K562 (cell line): ENCODE data around the gene ABCA7. TPM values are rescaled to one million over a fixed set of nuclear protein-coding genes. Genes with fewer than 3 reads are reported as not detected.

Experiments used
- EGR1 ChIP-seq: fragments of 450-650 bp; conservative IDR thresholded peaks from 2 replicates; pipeline ENCODE4 v1.6.1; 2017; ENCODE audit warnings: mild to moderate bottlenecking
- ELF4 ChIP-seq: fragments of 450-650 bp; formaldehyde crosslinking; IDR thresholded peaks from 2 replicates; pipeline ENCODE4 v1.4.0; 2022; ENCODE audit warnings: missing genetic modification characterization
- FOXK2 ChIP-seq, 2 experiments: fragments of 450-650 bp; IDR thresholded peaks in 1 of 2; conservative IDR thresholded peaks in 1 of 2; 2 replicates each; pipeline ENCODE4 v1.6.1; 2016; ENCODE audit warnings: low read depth in 2 of 2, mild to moderate bottlenecking in 1 of 2
- HMGN3 ChIP-seq: IDR thresholded peaks from 2 replicates; pipeline ENCODE4 v1.6.1; 2011; ENCODE audit warnings: borderline replicate concordance, low read depth, mild to moderate bottlenecking, mixed read lengths, low read length; ENCODE audit not compliant: insufficient read length; ENCODE audit errors: extremely low read depth
- IRF2 ChIP-seq: sonication (generic); formaldehyde crosslinking; IDR thresholded peaks from 2 replicates; pipeline ENCODE4 v1.8.1; 2022; ENCODE audit warnings: mild to moderate bottlenecking, missing genetic modification reagents
- SRF ChIP-seq, 2 experiments: fragments of 250-450, 450-650 bp in 1 of 2; sonication (Bioruptor Pico) in 1 of 2; sonication (generic) in 1 of 2; formaldehyde crosslinking; IDR thresholded peaks; 2 replicates each; pipeline versions ENCODE4 v1.5.0 to v1.5.1; 2020 to 2022; ENCODE audit warnings: mild to moderate bottlenecking in 1 of 2, missing genetic modification reagents in 1 of 2
- SUPT5H ChIP-seq: fragments of 450-650 bp; IDR thresholded peaks from 2 replicates; pipeline ENCODE4 v1.6.1; 2016
- ZBTB17 ChIP-seq: fragments of 450-650 bp; formaldehyde crosslinking; IDR thresholded peaks from 2 replicates; pipeline ENCODE4 v1.4.0; 2020; ENCODE audit warnings: mild to moderate bottlenecking
- ZNF143 ChIP-seq: sonication (generic); formaldehyde crosslinking; IDR thresholded peaks from 2 replicates; pipeline ENCODE4 v1.9.0; 2022; ENCODE audit warnings: mild to moderate bottlenecking, missing genetic modification reagents
- ZZZ3 ChIP-seq: fragments of 450-650 bp; IDR thresholded peaks from 2 replicates; pipeline ENCODE4 v1.6.1; 2016; ENCODE audit warnings: antibody characterized with exemption, mild to moderate bottlenecking, moderate library complexity
- polyA plus RNA-seq, 8 experiments: library from polyadenylated mRNA; depleted of rRNA in 4 of 8; stranded (reverse) in 5 of 8; unstranded in 3 of 8; fragments of >200 nt; fragmentation: Nextera tagmentation in 2 of 8; fragmentation: Illumina TruSeq in 1 of 8; extraction: Ambion mirVana in 2 of 8; extraction: Trizol in 1 of 8; gene quantifications; 2 replicates each; pipeline versions ENCODE4 v1.2.1 to v1.2.3, GENCODE V29; 2011 to 2014; ENCODE audit warnings: inconsistent platforms in 1 of 8, missing spikeins in 1 of 8
- total RNA-seq, 7 experiments: library from RNA; depleted of rRNA in 6 of 7; stranded (reverse); fragments of >200 nt in 6 of 7; fragmentation: Illumina TruSeq in 2 of 7; extraction: Trizol in 2 of 7; gene quantifications; 2 replicates each; pipeline versions ENCODE4 v1.2.1 to v1.2.3, GENCODE V29; 2011 to 2021; ENCODE audit warnings: low replicate concordance in 1 of 7
- TF ChIP-seq, protein P1 (sequence below): IDR thresholded peaks from 3 replicates; pipeline ENCODE4 v1.6.1; 2011; ENCODE audit warnings: borderline replicate concordance, mild to moderate bottlenecking, moderate library complexity; ENCODE audit not compliant: insufficient read length; ENCODE audit errors: extremely low read depth
- TF ChIP-seq, protein P2 (sequence below): fragments of 450-650 bp; IDR thresholded peaks from 2 replicates; pipeline ENCODE4 v1.6.1; 2016; ENCODE audit warnings: borderline replicate concordance
- TF ChIP-seq, protein P3 (sequence below), 2 experiments: fragments of 450-650 bp in 1 of 2; sonication (generic) in 1 of 2; formaldehyde crosslinking; conservative IDR thresholded peaks; 2 replicates each; pipeline versions ENCODE4 v1.4.0 to v1.8.1; 2020 to 2022; ENCODE audit warnings: mild to moderate bottlenecking in 1 of 2, missing genetic modification reagents in 1 of 2
- TF ChIP-seq, protein P4 (sequence below): fragments of 150-350 bp; IDR thresholded peaks from 2 replicates; pipeline ENCODE4 v1.6.1; 2014; ENCODE audit warnings: low read depth, mild to moderate bottlenecking, low read length, borderline replicate concordance
- TF ChIP-seq, protein P5 (sequence below): fragments of 450-650 bp; IDR thresholded peaks from 2 replicates; pipeline ENCODE4 v1.6.1; 2016

The ABCA7 gene
- total and polyA plus RNA-seq, 9 of the 15 experiments (the other 6 are each of a cell fraction or from before 2014, with no cell fraction given), result 2.3 to 96.1 (median 31.2) TPM

DNA sequence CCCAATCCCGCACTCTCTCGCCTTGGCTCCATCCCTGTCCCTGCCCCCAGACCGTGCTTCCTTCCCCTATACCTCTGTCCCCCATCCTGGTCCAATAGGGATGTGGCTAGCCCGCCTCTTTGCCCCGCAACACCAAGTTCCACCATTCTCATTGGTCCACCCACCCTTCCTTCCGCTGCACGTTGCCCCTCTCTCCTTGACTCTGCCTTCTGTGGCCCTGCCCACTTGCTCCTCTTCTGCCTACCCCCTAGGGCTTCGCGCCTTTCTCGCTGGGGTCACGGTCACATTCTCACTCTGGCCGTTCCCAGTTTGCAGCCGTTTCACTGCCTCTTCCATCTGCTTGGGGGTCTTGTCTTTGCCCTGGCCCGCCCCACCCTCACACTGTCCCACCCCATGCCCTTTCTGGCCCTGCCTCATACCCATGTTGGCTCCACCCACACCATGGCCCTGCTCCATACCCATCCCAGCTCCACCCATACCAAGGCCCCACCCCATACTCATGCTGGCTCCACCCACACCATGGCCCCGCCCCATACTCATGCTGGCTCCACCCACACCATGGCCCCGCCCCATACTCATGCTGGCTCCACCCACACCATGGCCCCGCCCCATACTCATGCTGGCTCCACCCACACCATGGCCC lies 22.6 kb downstream of the ABCA7 start (continued):
- TF ChIP-seq, protein P1, sequence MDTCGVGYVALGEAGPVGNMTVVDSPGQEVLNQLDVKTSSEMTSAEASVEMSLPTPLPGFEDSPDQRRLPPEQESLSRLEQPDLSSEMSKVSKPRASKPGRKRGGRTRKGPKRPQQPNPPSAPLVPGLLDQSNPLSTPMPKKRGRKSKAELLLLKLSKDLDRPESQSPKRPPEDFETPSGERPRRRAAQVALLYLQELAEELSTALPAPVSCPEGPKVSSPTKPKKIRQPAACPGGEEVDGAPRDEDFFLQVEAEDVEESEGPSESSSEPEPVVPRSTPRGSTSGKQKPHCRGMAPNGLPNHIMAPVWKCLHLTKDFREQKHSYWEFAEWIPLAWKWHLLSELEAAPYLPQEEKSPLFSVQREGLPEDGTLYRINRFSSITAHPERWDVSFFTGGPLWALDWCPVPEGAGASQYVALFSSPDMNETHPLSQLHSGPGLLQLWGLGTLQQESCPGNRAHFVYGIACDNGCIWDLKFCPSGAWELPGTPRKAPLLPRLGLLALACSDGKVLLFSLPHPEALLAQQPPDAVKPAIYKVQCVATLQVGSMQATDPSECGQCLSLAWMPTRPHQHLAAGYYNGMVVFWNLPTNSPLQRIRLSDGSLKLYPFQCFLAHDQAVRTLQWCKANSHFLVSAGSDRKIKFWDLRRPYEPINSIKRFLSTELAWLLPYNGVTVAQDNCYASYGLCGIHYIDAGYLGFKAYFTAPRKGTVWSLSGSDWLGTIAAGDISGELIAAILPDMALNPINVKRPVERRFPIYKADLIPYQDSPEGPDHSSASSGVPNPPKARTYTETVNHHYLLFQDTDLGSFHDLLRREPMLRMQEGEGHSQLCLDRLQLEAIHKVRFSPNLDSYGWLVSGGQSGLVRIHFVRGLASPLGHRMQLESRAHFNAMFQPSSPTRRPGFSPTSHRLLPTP, result no peak
- TF ChIP-seq ZNF143, result no peak
- peak; percentile 38; the same call in 1 of the 2 replicates for TF ChIP-seq SUPT5H
- no peak for TF ChIP-seq SRF (CRISPR knock-in tag; IDR thresholded peaks at IDR 0.05)
- TF ChIP-seq IRF2, result no peak
- TF ChIP-seq, protein P2, sequence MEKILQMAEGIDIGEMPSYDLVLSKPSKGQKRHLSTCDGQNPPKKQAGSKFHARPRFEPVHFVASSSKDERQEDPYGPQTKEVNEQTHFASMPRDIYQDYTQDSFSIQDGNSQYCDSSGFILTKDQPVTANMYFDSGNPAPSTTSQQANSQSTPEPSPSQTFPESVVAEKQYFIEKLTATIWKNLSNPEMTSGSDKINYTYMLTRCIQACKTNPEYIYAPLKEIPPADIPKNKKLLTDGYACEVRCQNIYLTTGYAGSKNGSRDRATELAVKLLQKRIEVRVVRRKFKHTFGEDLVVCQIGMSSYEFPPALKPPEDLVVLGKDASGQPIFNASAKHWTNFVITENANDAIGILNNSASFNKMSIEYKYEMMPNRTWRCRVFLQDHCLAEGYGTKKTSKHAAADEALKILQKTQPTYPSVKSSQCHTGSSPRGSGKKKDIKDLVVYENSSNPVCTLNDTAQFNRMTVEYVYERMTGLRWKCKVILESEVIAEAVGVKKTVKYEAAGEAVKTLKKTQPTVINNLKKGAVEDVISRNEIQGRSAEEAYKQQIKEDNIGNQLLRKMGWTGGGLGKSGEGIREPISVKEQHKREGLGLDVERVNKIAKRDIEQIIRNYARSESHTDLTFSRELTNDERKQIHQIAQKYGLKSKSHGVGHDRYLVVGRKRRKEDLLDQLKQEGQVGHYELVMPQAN, result no peak
- TF ChIP-seq FOXK2 (conservative IDR thresholded peaks at IDR 0.05 in 1 of 2, IDR thresholded peaks at IDR 0.05 in 1 of 2; ENCODE audit: low read depth in 2 of 2), result no peak
- no peak for TF ChIP-seq ZBTB17 (CRISPR knock-in tag)
- TF ChIP-seq, protein P3, sequence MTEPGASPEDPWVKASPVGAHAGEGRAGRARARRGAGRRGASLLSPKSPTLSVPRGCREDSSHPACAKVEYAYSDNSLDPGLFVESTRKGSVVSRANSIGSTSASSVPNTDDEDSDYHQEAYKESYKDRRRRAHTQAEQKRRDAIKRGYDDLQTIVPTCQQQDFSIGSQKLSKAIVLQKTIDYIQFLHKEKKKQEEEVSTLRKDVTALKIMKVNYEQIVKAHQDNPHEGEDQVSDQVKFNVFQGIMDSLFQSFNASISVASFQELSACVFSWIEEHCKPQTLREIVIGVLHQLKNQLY (CRISPR knock-in tag; conservative IDR thresholded peaks at IDR 0.05), result no peak
- no peak for TF ChIP-seq ZZZ3
- TF ChIP-seq, protein P4, sequence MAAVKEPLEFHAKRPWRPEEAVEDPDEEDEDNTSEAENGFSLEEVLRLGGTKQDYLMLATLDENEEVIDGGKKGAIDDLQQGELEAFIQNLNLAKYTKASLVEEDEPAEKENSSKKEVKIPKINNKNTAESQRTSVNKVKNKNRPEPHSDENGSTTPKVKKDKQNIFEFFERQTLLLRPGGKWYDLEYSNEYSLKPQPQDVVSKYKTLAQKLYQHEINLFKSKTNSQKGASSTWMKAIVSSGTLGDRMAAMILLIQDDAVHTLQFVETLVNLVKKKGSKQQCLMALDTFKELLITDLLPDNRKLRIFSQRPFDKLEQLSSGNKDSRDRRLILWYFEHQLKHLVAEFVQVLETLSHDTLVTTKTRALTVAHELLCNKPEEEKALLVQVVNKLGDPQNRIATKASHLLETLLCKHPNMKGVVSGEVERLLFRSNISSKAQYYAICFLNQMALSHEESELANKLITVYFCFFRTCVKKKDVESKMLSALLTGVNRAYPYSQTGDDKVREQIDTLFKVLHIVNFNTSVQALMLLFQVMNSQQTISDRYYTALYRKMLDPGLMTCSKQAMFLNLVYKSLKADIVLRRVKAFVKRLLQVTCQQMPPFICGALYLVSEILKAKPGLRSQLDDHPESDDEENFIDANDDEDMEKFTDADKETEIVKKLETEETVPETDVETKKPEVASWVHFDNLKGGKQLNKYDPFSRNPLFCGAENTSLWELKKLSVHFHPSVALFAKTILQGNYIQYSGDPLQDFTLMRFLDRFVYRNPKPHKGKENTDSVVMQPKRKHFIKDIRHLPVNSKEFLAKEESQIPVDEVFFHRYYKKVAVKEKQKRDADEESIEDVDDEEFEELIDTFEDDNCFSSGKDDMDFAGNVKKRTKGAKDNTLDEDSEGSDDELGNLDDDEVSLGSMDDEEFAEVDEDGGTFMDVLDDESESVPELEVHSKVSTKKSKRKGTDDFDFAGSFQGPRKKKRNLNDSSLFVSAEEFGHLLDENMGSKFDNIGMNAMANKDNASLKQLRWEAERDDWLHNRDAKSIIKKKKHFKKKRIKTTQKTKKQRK, result no peak
- TF ChIP-seq EGR1, result no peak
- TF ChIP-seq HMGN3, result no peak
- TF ChIP-seq, protein P5, sequence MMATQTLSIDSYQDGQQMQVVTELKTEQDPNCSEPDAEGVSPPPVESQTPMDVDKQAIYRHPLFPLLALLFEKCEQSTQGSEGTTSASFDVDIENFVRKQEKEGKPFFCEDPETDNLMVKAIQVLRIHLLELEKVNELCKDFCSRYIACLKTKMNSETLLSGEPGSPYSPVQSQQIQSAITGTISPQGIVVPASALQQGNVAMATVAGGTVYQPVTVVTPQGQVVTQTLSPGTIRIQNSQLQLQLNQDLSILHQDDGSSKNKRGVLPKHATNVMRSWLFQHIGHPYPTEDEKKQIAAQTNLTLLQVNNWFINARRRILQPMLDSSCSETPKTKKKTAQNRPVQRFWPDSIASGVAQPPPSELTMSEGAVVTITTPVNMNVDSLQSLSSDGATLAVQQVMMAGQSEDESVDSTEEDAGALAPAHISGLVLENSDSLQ, result no peak
- TF ChIP-seq ELF4 (CRISPR knock-in tag), result peak; percentile 47; the same call in 1 of the 2 replicates
